22Rv1 (cell line): ENCODE data around the gene EMID1.

Experiments
- H3K27ac ChIP-seq: fragments of 450-650 bp; 2 replicates; pipeline ENCODE4 v1.5.1; 2017
- ZFX ChIP-seq: fragments of 450-650 bp; IDR thresholded peaks from 2 replicates; pipeline ENCODE4 v1.6.1; 2017; ENCODE audit warnings: antibody characterized with exemption, borderline replicate concordance
- TF ChIP-seq, protein P1 (sequence below): fragments of 450-650 bp; IDR thresholded peaks from 2 replicates; pipeline ENCODE4 v1.5.1; 2017; ENCODE audit warnings: mild to moderate bottlenecking

The EMID1 gene

DNA sequence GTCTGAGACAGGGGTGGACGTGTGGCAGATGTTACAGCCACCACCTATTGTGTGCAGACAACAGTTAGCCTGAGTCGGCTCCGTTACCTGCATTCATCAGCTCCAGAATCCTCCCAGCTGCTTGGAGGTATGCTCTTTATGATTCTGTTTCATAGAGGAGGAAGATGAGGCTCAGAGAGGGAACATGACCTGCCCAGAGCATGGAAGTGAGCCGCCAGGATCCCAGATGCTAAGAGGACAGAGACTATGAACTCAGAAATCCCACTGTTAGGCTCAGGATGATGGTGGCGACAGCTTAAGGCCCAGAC, 1.5 kb downstream of the EMID1 start:
- no peak for TF ChIP-seq ZFX
- TF ChIP-seq, protein P1, sequence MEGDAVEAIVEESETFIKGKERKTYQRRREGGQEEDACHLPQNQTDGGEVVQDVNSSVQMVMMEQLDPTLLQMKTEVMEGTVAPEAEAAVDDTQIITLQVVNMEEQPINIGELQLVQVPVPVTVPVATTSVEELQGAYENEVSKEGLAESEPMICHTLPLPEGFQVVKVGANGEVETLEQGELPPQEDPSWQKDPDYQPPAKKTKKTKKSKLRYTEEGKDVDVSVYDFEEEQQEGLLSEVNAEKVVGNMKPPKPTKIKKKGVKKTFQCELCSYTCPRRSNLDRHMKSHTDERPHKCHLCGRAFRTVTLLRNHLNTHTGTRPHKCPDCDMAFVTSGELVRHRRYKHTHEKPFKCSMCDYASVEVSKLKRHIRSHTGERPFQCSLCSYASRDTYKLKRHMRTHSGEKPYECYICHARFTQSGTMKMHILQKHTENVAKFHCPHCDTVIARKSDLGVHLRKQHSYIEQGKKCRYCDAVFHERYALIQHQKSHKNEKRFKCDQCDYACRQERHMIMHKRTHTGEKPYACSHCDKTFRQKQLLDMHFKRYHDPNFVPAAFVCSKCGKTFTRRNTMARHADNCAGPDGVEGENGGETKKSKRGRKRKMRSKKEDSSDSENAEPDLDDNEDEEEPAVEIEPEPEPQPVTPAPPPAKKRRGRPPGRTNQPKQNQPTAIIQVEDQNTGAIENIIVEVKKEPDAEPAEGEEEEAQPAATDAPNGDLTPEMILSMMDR = no peak

DNA sequence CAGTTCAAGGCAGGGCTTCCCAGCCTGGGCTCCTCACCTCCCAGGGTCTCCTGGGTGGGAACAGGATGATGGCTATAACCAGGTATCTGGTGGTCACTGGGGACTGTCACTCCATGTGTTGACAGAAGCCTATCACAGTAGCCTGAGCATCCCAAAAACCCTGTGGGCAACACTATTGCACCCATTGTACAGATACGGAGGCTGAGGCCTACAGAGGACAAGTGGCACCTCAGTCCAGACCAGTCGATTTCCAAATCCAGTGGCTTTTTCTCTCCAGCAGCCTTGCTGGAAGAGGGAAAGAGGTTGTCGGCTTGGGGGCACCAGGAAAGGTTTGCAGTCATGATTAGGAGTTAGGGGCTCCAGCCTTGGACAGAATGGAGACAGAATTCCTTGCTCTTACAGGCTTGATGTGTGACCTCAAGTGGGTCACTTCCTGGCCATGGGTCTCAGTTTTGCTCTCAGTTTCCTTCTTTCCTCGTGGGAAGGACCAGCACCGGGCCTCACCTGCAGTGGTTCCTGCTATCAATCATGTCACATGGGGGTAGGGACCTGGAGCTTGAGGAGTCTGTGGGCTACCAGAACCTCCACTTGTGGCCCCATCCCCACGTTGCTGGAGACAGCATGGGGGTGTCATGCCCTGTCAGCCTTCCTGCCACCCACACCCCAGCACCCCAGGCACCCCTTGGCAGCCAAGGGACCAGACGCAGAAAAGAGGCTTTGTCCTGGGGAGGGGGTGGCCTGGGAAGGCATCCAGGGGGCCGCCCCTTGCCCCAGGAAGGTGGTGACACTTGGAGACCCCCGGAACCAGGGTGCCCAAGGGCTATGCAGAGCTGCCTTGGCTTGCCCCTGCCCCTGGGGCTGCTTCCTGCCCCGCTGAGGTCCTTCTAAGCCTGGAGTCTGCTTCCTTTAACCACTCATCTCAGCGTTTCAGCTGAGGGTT, 2.1 kb downstream of the EMID1 start:
- H3K27ac ChIP-seq = no peak overlapping the region
- TF ChIP-seq, protein P1 = no peak
- TF ChIP-seq ZFX = no peak

More for the DNA sequence above, 1.5 kb downstream of the EMID1 start:
- H3K27ac ChIP-seq = no peak overlapping the region

DNA sequence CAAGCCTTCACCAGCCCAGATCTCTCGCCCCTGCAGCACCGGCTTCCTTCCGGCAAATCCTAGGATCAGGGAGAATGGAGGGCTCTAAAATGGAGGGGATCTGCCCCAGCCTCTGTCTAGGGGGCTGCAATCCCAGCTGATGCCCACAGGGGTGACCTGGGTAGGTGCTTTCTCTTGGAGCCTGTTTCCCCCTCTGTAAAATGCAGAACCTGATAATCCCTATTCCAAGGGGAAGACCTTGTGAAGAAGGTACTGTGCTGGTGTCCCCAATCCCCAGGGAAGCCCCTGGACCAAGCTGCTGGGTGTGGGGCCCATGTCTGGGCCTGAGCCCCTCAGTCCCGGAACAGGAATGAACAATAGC, 2.8 kb downstream of the EMID1 start:
- TF ChIP-seq, protein P1 = no peak
- no peak for TF ChIP-seq ZFX
- no peak overlapping the region for H3K27ac ChIP-seq

DNA sequence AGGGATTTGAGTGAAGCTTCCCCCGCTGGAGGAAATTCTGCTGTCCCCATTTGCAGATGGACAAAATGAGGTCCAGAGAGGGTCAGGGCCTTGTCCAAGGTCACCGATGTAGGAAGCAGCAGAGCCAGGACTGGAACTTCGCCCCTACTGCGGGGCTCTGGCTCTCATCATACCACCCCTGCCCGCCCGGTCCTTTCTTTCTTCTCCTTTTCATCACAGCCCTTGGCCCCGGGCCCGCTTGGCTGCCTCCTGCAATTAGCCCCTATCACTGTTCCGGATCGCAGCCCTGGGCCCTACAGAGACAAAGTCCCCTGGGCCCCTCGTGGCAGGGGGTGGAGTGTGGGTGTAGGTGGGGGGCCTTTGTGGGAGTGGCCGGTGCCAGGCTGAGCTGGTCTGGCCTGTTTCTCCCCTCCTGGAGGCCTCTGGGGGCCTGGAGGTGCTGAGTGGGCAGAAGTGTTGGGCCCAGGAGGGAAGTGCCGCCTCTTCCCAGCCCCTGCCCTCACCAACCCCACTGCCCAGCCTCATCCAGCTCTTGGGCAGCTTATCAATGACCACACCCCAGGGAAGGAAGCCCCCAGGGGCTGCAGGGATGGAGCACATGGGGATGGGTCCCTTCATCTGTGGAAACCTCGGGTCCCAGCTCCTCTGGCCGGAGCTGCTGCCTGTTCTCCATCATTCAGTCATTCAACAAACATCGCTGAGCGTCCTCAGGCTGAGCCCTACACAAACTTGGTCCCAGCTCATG, 3.4 kb downstream of the EMID1 start:
- no peak overlapping the region for H3K27ac ChIP-seq
- TF ChIP-seq, protein P1 = no peak
- TF ChIP-seq ZFX = no peak

DNA sequence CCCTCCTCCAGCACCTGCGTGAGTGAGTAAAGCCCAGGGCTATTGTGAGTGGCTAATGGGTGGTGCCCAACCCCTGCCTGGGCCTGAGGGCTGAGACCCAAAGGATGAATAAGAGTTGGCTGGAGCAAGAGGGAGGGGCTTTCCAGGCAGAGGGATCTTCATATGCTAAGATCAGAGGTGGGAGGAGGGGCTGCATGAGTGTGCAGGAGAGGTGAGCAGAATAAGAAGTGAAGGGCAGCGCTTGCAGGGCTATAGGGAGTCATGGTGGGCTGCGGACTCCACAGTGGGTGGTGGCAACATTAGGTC, 3.9 kb downstream of the EMID1 start:
- TF ChIP-seq, protein P1 = no peak
- TF ChIP-seq ZFX = no peak
- H3K27ac ChIP-seq = no peak overlapping the region

DNA sequence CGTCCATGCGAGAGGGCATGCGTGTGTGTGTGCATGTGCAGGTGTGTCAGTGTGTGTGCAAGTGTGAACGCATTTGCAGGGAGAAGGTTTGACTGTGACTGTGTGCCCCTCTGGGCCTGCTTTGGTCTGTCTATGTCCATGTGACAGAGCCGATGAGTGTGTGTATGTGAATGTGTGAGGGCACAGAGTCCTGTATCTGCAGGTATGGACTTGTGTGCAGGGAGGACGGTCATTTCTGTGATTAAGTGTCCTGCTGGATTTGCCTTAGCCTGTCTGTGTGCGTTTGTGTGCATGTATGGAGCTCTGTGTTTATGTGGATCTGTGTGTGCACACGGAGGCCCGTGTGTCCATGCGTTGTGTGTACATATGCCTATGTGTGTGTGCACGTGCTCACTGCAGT, 5.4 kb downstream of the EMID1 start:
- H3K27ac ChIP-seq = no peak overlapping the region

More for the DNA sequence above, 5.4 kb downstream of the EMID1 start:
- TF ChIP-seq ZFX = no peak
- TF ChIP-seq, protein P1 = no peak
